ENCODE measurements around the gene EP400.

- TF ChIP-seq TAF1 (IDR thresholded peaks at IDR 0.05; ENCODE audit: borderline replicate concordance, low read depth, low read length) (no peak), POLR2AphosphoS5 (IDR thresholded peaks at IDR 0.05; ENCODE audit: low read depth, low read length) (no peak)
These were observed 27.6 kb upstream of the EP400 start for GRCh38 chr12:131921866-131922769.
